Measurements from ENCODE around the gene CD244.

CD244 gene
- long read RNA-seq, transcript CD244-203 (9 exons, 2,463 nt): major isoform, 88 of 144 reads
- long read RNA-seq, partial matches to known transcripts: 16 of 144 reads
- long read RNA-seq, other reads (novel, unspliced or antisense): 36 of 144 reads

- Histone ChIP-seq H3K27me3 (ENCODE audit: insufficient read depth, poor library complexity, severe bottlenecking) (no peaks in the 10 kb centered on the region), H3K4me3 (replicated peaks; ENCODE audit: insufficient read depth, low read length) (peak within 1 kb of the TSS; percentile 64), H3K27ac (replicated peaks) (peak within 1 kb of the TSS; percentile 93)
- peak; percentile 83 to 98 for DNase-seq (ENCODE audit: low read depth in 1 of 2, low spot score in 1 of 2)
- TF ChIP-seq CTCF (IDR thresholded peaks at IDR 0.05; ENCODE audit: insufficient read depth, low read length): no peak
- TF ChIP-seq SPI1 (IDR thresholded peaks at IDR 0.05; ENCODE audit: borderline replicate concordance, low read depth): peak; percentile 48; the same call in 1 of the 2 replicates
- no peak for TF ChIP-seq GABPA (IDR thresholded peaks at IDR 0.05; ENCODE audit: low read depth)
- TF ChIP-seq REST (IDR thresholded peaks at IDR 0.05; ENCODE audit: insufficient replicate concordance, low read depth): no peak
- TF ChIP-seq POLR2AphosphoS5 (IDR thresholded peaks at IDR 0.05; ENCODE audit: low read depth): peak; percentile 88
Measured at GRCh38 chr1:160862203-160863060, at the start of gene CD244. TSS of gene CD244 (minus strand) at chr1:160862887. CDS start at chr1:160862677, 210 bp downstream.

GRCh38 chr1:160911925-160912324 lies 49.2 kb upstream of the CD244 start:
- Histone ChIP-seq H3K27me3 (ENCODE audit: insufficient read depth, poor library complexity, severe bottlenecking) (no peaks in the 10 kb centered on the region), H3K4me3 (replicated peaks; ENCODE audit: insufficient read depth, low read length) (no peak overlapping the region), H3K27ac (replicated peaks) (no peak overlapping the region)
- no peak for DNase-seq (ENCODE audit: low read depth in 1 of 2, low spot score in 1 of 2)
- TF ChIP-seq SPI1 (IDR thresholded peaks at IDR 0.05; ENCODE audit: borderline replicate concordance, low read depth) (no peak), CTCF (IDR thresholded peaks at IDR 0.05; ENCODE audit: insufficient read depth, low read length) (no peak), POLR2AphosphoS5 (IDR thresholded peaks at IDR 0.05; ENCODE audit: low read depth) (no peak), REST (IDR thresholded peaks at IDR 0.05; ENCODE audit: insufficient replicate concordance, low read depth) (no peak), GABPA (IDR thresholded peaks at IDR 0.05; ENCODE audit: low read depth) (no peak)

GRCh38 chr1:160911441-160911840 lies 48.8 kb upstream of the CD244 start:
- TF ChIP-seq GABPA (IDR thresholded peaks at IDR 0.05; ENCODE audit: low read depth) (no peak), REST (IDR thresholded peaks at IDR 0.05; ENCODE audit: insufficient replicate concordance, low read depth) (no peak), POLR2AphosphoS5 (IDR thresholded peaks at IDR 0.05; ENCODE audit: low read depth) (no peak), SPI1 (IDR thresholded peaks at IDR 0.05; ENCODE audit: borderline replicate concordance, low read depth) (no peak), CTCF (IDR thresholded peaks at IDR 0.05; ENCODE audit: insufficient read depth, low read length) (no peak)
- Histone ChIP-seq H3K27me3 (ENCODE audit: insufficient read depth, poor library complexity, severe bottlenecking) (no peaks in the 10 kb centered on the region), H3K4me3 (replicated peaks; ENCODE audit: insufficient read depth, low read length) (no peak overlapping the region), H3K27ac (replicated peaks) (no peak overlapping the region)
- DNase-seq (ENCODE audit: low read depth in 1 of 2, low spot score in 1 of 2): no peak
